Parathyroid adenoma (tissue), 2 donors: ENCODE results near the gene IFI27L1.

Source experiments
- H2AFZ ChIP-seq: fragments of 300-600 bp; sonication (generic); one replicate; pipeline ENCODE4 v1.7.0; 2017; ENCODE audit warnings: antibody characterized with exemption, mild to moderate bottlenecking
- H3K27ac ChIP-seq: fragments of 300-600 bp; sonication (generic); one replicate; pipeline ENCODE4 v1.7.0; 2017
- H3K27me3 ChIP-seq: fragments of 300-600 bp; sonication (generic); one replicate; pipeline ENCODE4 v1.7.0; 2017; ENCODE audit warnings: low read length; ENCODE audit not compliant: control insufficient read depth, insufficient read depth
- H3K36me3 ChIP-seq: fragments of 300-600 bp; sonication (generic); one replicate; pipeline ENCODE4 v1.7.0; 2017; ENCODE audit warnings: low read length; ENCODE audit not compliant: control insufficient read depth, insufficient read depth
- H3K4me1 ChIP-seq: fragments of 300-600 bp; sonication (generic); one replicate; pipeline ENCODE4 v1.7.0; 2017; ENCODE audit warnings: control low read depth
- H3K4me2 ChIP-seq: fragments of 300-600 bp; sonication (generic); one replicate; pipeline ENCODE4 v1.7.0; 2017; ENCODE audit warnings: low read length
- H3K4me3 ChIP-seq: fragments of 300-600 bp; sonication (generic); one replicate; pipeline ENCODE4 v1.7.0; 2017; ENCODE audit warnings: low read depth, low read length
- H3K79me2 ChIP-seq: fragments of 300-600 bp; sonication (generic); one replicate; pipeline ENCODE4 v1.7.0; 2017; ENCODE audit warnings: control low read depth
- H3K9ac ChIP-seq: fragments of 300-600 bp; sonication (generic); one replicate; pipeline ENCODE4 v1.7.0; 2017; ENCODE audit warnings: mild to moderate bottlenecking
- H3K9me3 ChIP-seq: fragments of 300-600 bp; sonication (generic); one replicate; pipeline ENCODE4 v1.7.0; 2017; ENCODE audit warnings: low read length; ENCODE audit not compliant: control insufficient read depth
- TF ChIP-seq, protein P1 (sequence below): fragments of 300-600 bp; sonication (generic); IDR thresholded peaks from one replicate; pipeline ENCODE4 v1.7.0; 2017; ENCODE audit warnings: antibody characterized with exemption, mild to moderate bottlenecking
- donor health status: primary hyperparathyroidism.

The IFI27L1 gene

DNA sequence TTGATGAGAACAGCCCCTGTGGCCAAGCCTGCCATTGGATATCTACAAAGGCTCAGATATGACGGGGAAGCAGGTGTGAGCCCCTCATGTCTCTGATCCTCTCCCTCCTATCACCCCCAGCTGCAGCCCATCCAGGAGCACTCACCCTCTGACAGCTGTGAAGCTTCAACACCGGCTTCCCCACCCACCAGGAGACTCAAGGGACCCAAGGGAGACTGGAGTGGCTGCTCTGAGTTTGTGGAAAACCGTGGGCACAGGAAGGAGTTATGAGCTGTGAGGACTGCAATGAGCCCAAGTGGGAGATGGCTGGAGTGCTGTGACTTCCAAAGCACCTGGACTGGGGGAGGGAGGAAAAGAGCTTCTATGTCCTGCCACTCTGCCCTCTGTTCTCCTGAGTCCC, 40.4 kb downstream of the IFI27L1 start:
- H3K4me3 ChIP-seq, result no peak overlapping the region
- no peaks in the 10 kb centered on the region for H3K4me1 ChIP-seq
- H3K36me3 ChIP-seq, result no peaks in the 10 kb centered on the region
- H3K79me2 ChIP-seq, result no peaks in the 10 kb centered on the region
- H3K27ac ChIP-seq, result no peak overlapping the region
- no peaks in the 10 kb centered on the region for H3K9me3 ChIP-seq
- no peak overlapping the region for H3K4me2 ChIP-seq
- H2AFZ ChIP-seq, result no peak overlapping the region
- no peaks in the 10 kb centered on the region for H3K27me3 ChIP-seq
- TF ChIP-seq, protein P1, sequence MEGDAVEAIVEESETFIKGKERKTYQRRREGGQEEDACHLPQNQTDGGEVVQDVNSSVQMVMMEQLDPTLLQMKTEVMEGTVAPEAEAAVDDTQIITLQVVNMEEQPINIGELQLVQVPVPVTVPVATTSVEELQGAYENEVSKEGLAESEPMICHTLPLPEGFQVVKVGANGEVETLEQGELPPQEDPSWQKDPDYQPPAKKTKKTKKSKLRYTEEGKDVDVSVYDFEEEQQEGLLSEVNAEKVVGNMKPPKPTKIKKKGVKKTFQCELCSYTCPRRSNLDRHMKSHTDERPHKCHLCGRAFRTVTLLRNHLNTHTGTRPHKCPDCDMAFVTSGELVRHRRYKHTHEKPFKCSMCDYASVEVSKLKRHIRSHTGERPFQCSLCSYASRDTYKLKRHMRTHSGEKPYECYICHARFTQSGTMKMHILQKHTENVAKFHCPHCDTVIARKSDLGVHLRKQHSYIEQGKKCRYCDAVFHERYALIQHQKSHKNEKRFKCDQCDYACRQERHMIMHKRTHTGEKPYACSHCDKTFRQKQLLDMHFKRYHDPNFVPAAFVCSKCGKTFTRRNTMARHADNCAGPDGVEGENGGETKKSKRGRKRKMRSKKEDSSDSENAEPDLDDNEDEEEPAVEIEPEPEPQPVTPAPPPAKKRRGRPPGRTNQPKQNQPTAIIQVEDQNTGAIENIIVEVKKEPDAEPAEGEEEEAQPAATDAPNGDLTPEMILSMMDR, result no peak
- H3K9ac ChIP-seq, result no peak overlapping the region

DNA sequence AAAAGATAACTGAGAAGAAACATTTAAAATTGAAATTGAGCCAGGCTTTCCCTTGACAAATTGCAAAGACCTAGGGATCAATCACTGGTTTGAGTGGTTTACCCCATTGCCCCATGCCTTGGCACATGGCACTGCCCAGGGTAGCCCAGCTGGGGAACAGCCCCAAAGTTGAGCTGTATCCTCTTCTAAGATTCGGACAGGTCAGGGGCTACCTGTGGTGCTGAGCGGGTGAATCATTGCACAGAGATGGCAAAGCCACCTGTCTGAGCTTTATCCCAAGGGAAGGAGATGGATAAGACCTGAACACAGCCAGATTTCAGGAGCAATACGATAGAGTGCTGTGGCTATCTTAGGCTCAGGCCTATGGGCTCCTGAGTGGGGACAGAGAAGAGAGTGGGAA, 41.3 kb downstream of the IFI27L1 start:
- TF ChIP-seq, protein P1, result no peak
- Histone ChIP-seq H3K27me3 (no peaks in the 10 kb centered on the region), H3K36me3 (no peaks in the 10 kb centered on the region), H3K9me3 (no peaks in the 10 kb centered on the region), H3K79me2 (no peaks in the 10 kb centered on the region), H3K27ac (no peak overlapping the region), H3K4me2 (no peak overlapping the region), H3K4me1 (no peaks in the 10 kb centered on the region), H3K9ac (no peak overlapping the region), H2AFZ (no peak overlapping the region), H3K4me3 (no peak overlapping the region)

DNA sequence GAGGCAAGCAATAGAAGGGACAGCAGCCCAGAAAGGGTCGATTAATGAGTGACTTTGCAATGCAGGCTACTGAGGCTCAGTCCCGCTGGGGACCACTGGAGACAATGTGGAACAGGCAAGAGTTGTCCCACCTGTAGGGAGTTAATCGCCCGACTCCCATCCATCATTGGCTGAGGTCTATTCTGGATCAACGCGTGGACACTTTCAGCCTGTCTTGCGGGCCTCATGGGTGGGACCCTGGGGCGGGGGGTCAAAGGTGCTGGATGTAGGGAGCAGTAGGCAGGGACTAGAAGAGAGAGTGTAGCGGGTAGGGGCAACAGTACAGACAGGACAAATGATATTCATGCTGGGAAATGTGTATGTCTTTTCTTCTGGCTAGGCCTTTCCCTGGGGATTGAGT, 42.2 kb downstream of the IFI27L1 start:
- Histone ChIP-seq H3K4me1 (no peaks in the 10 kb centered on the region), H3K4me3 (no peak overlapping the region), H3K36me3 (no peaks in the 10 kb centered on the region), H3K9me3 (no peaks in the 10 kb centered on the region), H2AFZ (no peak overlapping the region), H3K4me2 (no peak overlapping the region), H3K79me2 (no peaks in the 10 kb centered on the region), H3K27ac (no peak overlapping the region), H3K27me3 (no peaks in the 10 kb centered on the region), H3K9ac (no peak overlapping the region)
- TF ChIP-seq, protein P1, result no peak

DNA sequence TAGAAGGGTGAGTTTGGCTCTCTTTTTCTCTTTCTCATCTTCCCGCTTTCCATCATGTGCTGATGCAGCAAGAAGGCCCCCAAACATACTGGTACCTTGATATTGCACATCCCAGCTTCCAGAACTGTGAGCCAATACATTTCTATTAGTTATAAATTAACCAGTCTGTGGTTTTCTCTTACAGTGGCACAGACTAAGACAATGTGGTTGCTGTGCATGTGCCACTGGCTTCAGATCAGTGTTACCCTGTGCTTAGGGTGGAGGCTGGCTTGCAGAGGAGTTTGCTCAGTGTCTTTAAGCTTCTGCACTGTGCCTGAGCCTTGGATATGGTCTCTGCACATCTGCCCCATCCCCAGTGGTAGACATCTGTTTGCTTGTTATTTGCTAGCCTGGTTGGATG, 42.8 kb downstream of the IFI27L1 start:
- Histone ChIP-seq H3K4me3 (no peak overlapping the region), H3K4me1 (no peaks in the 10 kb centered on the region)

More for the DNA sequence above, 42.8 kb downstream of the IFI27L1 start:
- Histone ChIP-seq H3K4me2 (no peak overlapping the region), H3K9ac (no peak overlapping the region), H2AFZ (no peak overlapping the region), H3K9me3 (no peaks in the 10 kb centered on the region), H3K36me3 (no peaks in the 10 kb centered on the region), H3K27me3 (no peaks in the 10 kb centered on the region), H3K79me2 (no peaks in the 10 kb centered on the region), H3K27ac (no peak overlapping the region)
- TF ChIP-seq, protein P1, result no peak
